K562 (cell line): ENCODE results near the gene SEC22B. TPM values are rescaled to one million over a fixed set of nuclear protein-coding genes. Genes with fewer than 3 reads are reported as not detected.

Experiments used
- CBFB ChIP-seq: sonication (generic); formaldehyde crosslinking; IDR thresholded peaks from 2 replicates; pipeline ENCODE4 v1.4.0; 2020; ENCODE audit warnings: mild to moderate bottlenecking, missing genetic modification reagents
- CBX5 ChIP-seq: IDR thresholded peaks from 2 replicates; pipeline ENCODE4 v1.6.1; 2014; ENCODE audit warnings: low read depth, borderline replicate concordance
- ELF1 ChIP-seq: fragments of 200-800 bp; sonication (Bioruptor generic); IDR thresholded peaks from 2 replicates; pipeline ENCODE4 v1.6.1; 2016; ENCODE audit warnings: missing genetic modification characterization, missing compliant biosample characterization
- KAT2B ChIP-seq: IDR thresholded peaks from one replicate; pipeline ENCODE4 v1.6.1; 2012; ENCODE audit warnings: low read depth, mild to moderate bottlenecking, control low read depth, inconsistent platforms, low read length, moderate library complexity
- PBX2 ChIP-seq, 2 experiments: IDR thresholded peaks in 1 of 2; conservative IDR thresholded peaks in 1 of 2; 2 replicates each; pipeline ENCODE4 v1.6.1; 2016; ENCODE audit warnings: low read depth in 2 of 2, mild to moderate bottlenecking in 1 of 2, missing compliant biosample characterization in 1 of 2, missing genetic modification characterization in 1 of 2, moderate library complexity in 1 of 2
- PCBP1 ChIP-seq: fragments of 200-400 bp; formaldehyde crosslinking; IDR thresholded peaks from 2 replicates; pipeline ENCODE4 v1.6.1; 2018; ENCODE audit warnings: mild to moderate bottlenecking, low read depth, low read length; ENCODE audit not compliant: poor library complexity, severe bottlenecking
- PRDM10 ChIP-seq: fragments of 450-650 bp; IDR thresholded peaks from 2 replicates; pipeline ENCODE4 v1.6.1; 2018; ENCODE audit not compliant: partially characterized antibody
- PURB ChIP-seq: sonication (generic); formaldehyde crosslinking; IDR thresholded peaks from 2 replicates; pipeline ENCODE4 v1.9.0; 2021; ENCODE audit warnings: low read depth, mild to moderate bottlenecking, missing genetic modification reagents
- RREB1 ChIP-seq: fragments of 250-450 bp; sonication (Bioruptor Pico); IDR thresholded peaks from 2 replicates; pipeline ENCODE4 v1.4.0; 2020
- SETDB1 ChIP-seq: IDR thresholded peaks from one replicate; pipeline ENCODE4 v1.6.1; 2012; ENCODE audit warnings: low read length, control low read depth, inconsistent platforms
- SIN3B ChIP-seq: fragments of 450-650 bp; IDR thresholded peaks from 2 replicates; pipeline ENCODE4 v1.6.1; 2017; ENCODE audit warnings: low read depth, mild to moderate bottlenecking, moderate library complexity
- ZNF3 ChIP-seq: fragments of 250-450 bp; sonication (Bioruptor Pico); IDR thresholded peaks from 2 replicates; pipeline ENCODE4 v1.5.0; 2021; ENCODE audit warnings: mild to moderate bottlenecking, moderate library complexity
- ZNF764 ChIP-seq: fragments of 250-450 bp; sonication (Bioruptor Pico); IDR thresholded peaks from 2 replicates; pipeline ENCODE4 v1.4.0; 2020; ENCODE audit warnings: low read depth, mild to moderate bottlenecking, moderate library complexity
- polyA plus RNA-seq, 8 experiments: library from polyadenylated mRNA; depleted of rRNA in 4 of 8; stranded (reverse) in 5 of 8; unstranded in 3 of 8; fragments of >200 nt; fragmentation: Nextera tagmentation in 2 of 8; fragmentation: Illumina TruSeq in 1 of 8; extraction: Ambion mirVana in 2 of 8; extraction: Trizol in 1 of 8; gene quantifications; 2 replicates each; pipeline versions ENCODE4 v1.2.1 to v1.2.3, GENCODE V29; 2011 to 2014; ENCODE audit warnings: inconsistent platforms in 1 of 8, missing spikeins in 1 of 8
- total RNA-seq, 7 experiments: library from RNA; depleted of rRNA in 6 of 7; stranded (reverse); fragments of >200 nt in 6 of 7; fragmentation: Illumina TruSeq in 2 of 7; extraction: Trizol in 2 of 7; gene quantifications; 2 replicates each; pipeline versions ENCODE4 v1.2.1 to v1.2.3, GENCODE V29; 2011 to 2021; ENCODE audit warnings: low replicate concordance in 1 of 7

The SEC22B gene
- total and polyA plus RNA-seq, 9 of the 15 experiments (the other 6 are each of a cell fraction or from before 2014, with no cell fraction given): 13.1 to 40.3 (median 23.5) TPM

- TF ChIP-seq KAT2B: no peak
- no peak for TF ChIP-seq PCBP1
- peak; percentile 57 for TF ChIP-seq PRDM10
- peak; percentile 78; the same call in 1 of the 2 replicates for TF ChIP-seq CBFB
- TF ChIP-seq SIN3B: peak; percentile 87
- no peak for TF ChIP-seq PBX2 (CRISPR knock-in tag; IDR thresholded peaks at IDR 0.05; ENCODE audit: low read depth)
- TF ChIP-seq PBX2 (tag; conservative IDR thresholded peaks at IDR 0.05; ENCODE audit: low read depth): no peak
- no peak for TF ChIP-seq ZNF764 (CRISPR knock-in tag)
- peak; percentile 90 for TF ChIP-seq SETDB1
- TF ChIP-seq PURB: no peak
- peak; percentile 92 for TF ChIP-seq ELF1 (tag)
- 0 out of 2 replicates have a peak, but pooled peaks have one; percentile 37 for TF ChIP-seq CBX5
- TF ChIP-seq ZNF3: no peak
- no peak for TF ChIP-seq RREB1 (CRISPR knock-in tag)
Observed at GRCh38 chr1:120176092-120176855, at the start of gene SEC22B (continued).
